Right hindlimb (tissue), 1 donor: ENCODE results near the gene MTHFD1L.

ENCODE experiments used
- DNase-seq: peaks from one replicate; pipeline ENCODE4 v3.0.0-alpha.2; 2018

Gene MTHFD1L

DNA sequence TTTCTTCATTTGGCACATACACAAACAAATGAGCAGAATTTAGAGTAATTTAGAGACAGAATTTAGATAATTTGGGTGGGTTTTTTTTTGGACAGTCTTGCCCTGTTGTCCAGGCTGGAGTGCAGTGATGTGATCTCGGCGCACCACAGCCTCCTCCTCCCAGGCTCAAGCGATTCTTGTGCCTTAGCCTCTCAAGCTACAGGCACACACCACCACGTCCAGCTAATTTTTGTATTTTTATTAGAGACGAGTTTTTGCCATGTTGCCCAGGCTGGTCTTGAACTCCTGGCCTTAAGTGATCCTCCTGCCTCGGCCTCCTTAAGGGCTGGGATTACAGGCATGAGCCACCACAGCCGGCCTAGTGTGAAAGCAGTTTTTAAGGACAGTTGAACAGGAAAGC lies 127.8 kb downstream of the MTHFD1L start:
- DNase-seq: no peak

- no peak for DNase-seq
Measured at GRCh38 chr6:150994026-150994425, 128.5 kb downstream of the MTHFD1L start.

- DNase-seq: no peak
Measured at GRCh38 chr6:150996968-150997367, 131.5 kb downstream of the MTHFD1L start.

- DNase-seq: no peak
Measured at GRCh38 chr6:150999107-150999506, 133.6 kb downstream of the MTHFD1L start.

DNA sequence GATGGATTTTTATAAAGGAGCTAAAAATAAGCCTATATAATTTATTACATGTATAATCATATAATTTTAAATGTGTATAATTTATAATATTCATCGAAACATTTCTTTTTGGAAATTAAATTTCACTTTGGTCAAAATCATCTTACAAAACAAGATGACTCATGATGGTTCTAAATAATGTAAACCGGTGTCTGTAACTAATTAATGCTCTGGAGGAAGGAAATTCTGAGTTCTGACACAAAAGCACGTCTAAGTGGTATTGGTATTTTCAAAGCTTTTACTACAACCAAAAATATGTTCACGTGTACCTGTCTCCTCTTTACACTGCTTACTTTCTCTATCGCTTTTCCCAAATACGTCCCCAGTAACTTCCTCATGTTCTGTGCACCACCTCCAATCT lies 134.1 kb downstream of the MTHFD1L start:
- DNase-seq: no peak

DNA sequence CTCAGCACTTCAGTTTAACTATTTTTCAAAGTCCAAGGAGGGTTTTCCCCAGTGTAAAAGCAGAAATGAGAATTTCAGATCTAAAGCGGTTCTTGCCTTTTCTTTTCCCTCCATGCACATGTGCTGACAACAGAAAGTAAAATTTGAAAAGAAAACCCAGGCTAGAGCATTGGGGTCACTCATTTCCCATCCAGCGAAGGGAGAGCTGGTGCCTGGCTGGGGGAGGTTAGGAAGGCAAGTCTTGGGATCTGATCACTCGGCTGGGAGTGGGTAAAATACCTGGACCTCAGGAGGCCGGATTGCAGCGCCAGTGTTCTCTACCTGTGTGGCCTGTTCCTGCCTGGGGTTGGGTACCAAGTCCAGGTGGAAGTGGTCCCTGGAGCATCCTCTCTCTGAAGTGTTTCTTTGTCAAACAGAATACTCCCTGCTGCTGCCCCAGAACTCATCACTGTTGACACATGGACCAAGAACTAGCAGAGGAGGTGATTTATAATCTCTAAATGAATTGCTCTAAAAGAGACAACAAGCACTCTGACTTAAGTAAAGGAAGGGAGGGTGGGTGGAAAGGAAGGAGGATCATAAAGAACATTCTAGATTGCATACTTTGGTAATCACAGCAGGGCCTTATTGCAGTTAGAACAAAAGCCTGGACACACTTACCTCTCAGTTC lies 136.0 kb downstream of the MTHFD1L start:
- no peak for DNase-seq

DNA sequence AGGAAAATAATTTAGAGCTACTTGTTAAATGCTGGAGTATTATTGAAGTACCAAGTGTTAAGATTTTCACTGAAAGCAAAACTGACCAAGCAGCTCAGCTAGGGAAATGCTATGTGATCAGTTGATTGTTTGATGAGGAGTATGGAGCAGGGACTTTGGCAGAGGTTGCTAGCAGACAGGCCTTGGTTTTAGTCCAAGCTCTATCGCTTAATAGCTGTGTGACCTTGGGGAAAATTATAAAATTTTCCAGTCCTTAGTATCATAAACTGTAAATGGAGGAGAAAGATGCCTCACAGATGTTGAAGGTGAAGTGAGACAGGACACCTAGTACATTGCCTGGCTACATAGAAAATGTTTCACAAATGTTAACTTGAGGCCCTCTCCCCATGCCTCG lies 136.6 kb downstream of the MTHFD1L start:
- DNase-seq: no peak

DNA sequence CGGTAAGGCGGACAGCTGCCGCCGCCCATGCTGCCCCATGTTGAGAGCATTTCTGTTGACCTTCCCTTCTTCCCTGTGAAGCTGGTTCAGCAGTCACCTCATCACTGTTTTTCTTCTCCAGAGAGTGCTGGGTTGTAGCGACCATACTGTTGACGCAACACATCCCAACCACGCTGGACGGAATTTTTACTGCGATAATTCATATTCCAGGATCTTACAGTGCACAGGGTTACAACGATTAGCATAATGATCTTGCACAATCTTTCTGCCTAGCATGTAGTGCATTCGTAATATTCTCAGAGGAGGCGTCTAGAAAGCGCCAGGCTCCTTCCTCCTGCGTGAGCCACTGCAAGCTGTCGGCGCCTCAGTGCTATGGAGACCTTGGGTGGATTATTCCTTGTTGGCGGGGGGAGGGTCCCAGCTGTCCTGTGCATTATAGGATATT lies 137.0 kb downstream of the MTHFD1L start:
- DNase-seq: no peak

DNA sequence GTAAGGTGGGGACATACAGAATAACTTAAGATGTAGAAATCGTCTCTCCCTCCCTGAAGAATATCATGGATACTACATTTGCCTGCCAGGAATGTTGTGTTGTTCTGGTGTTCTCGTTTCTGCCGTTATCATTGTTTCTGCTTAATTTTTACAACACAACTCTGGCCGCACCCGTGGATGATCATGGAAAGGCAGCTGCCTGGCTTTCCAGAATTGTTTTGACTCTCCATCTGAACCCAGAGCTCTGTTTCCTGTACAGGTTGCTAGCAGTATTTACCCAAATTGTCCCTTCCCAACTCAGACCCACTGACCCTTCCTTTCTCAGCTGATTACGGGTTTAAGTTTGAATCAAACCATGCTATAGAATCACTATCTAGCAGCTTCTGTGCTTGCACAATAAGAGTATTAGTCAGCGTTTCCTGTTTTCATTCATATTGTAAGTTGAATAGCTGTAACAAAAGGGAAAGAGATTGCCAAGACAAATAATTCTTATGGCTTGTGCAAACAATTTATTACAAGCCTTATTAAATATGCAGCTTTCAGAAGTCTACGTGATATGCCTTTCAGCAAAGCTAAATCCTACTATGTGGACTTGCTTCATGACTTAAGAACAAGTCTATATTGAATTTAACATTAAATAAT lies 139.0 kb downstream of the MTHFD1L start:
- peak; percentile 68 for DNase-seq

- DNase-seq: no peak
Measured at GRCh38 chr6:151005164-151005563, 139.7 kb downstream of the MTHFD1L start.

- DNase-seq: no peak
Measured at GRCh38 chr6:151005896-151006632, 140.6 kb downstream of the MTHFD1L start.

- no peak for DNase-seq
Measured at GRCh38 chr6:151007076-151007475, 141.6 kb downstream of the MTHFD1L start.

DNA sequence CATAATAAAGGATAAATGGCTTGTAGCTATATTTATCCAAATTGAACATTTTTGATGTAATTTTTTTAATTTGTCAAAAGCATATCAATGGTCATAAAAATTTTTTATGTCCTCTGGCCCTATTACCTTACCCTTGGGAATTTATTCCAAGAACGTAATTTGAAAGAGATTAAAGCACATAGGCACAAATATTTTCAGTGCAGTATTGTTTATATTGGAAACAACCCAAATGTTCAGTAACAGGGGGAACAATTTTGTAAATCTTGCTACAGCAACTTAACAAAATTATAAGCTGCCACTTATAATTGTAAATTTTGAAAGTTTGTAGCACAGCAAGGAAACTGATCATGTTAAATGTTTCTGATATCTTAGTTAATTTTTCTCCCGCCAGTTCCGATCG lies 142.4 kb downstream of the MTHFD1L start:
- DNase-seq: no peak

DNA sequence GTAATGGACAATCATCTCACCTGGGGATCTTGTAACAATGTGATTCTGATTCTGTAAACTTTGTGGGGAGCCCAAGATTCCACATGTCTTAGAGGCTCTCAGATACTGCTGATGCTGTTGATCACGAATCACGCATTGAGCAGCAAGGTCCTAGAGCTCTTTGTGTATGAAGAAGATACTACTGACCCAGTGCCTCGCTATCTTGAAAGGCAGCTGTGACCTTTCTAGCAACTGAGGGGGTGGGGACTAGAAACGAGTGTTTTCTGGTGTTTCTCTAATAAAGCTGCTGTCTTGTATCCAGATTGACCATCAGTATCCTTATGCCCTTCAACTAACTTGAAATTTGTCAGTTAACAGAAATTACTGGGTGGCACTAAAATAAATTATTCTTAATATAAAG lies 142.9 kb downstream of the MTHFD1L start:
- no peak for DNase-seq

- DNase-seq: no peak
Measured at GRCh38 chr6:151009576-151009975, 144.1 kb downstream of the MTHFD1L start.

GRCh38 chr6:151010071-151010470 lies 144.6 kb downstream of the MTHFD1L start:
- no peak for DNase-seq

DNA sequence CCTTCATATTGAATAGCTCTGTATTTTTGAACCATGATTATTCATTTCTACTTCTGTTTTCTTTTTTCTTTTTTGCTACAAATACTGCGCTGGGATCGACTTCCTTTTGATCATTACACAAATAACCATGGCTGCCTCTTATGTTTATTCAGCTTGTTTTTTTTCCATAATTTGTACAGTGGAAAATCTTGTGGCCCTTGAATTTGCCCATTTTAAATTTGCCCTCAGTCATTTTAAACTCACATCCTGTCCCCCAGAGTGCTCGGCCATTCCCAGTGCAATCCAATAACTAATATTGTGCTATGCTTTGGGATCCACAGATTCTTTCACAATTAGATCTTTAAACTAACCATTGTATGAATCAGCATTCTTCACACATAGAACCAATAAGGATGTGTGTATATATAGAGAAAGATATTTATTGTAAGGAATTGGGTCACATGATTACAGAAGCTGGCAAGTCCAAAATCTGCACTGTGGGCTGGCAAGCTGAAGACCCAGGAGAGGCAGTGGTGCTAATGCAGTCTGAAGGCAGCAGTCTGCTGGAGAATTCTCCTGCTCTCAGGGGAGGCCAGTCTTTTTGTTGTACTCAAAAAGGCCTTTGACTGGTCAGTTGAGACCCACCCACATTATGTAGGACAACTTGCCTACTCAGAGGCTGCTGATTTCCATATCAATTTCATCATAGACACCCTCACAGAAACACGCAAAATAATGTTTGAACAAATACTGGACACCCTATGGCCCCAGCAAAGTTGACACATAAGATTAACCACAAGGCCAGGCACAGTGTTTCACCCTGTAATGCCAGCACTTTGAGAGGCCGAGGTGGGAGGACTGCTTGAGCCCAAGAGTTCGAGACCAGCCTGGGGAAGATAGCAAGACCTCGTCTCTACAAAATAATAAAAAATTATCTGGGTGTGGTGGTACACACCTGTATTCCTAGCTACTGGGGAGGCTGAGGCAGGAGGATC lies 147.1 kb downstream of the MTHFD1L start:
- DNase-seq: no peak

GRCh38 chr6:151014404-151015100 lies 149.1 kb downstream of the MTHFD1L start:
- DNase-seq: peak; percentile 73

- no peak for DNase-seq
Measured at GRCh38 chr6:151015101-151015700, 149.7 kb downstream of the MTHFD1L start.

GRCh38 chr6:151016107-151016506 lies 150.6 kb downstream of the MTHFD1L start:
- DNase-seq: no peak

- DNase-seq: no peak
Measured at GRCh38 chr6:151018046-151018445, 152.5 kb downstream of the MTHFD1L start.
